AG04449 (cell line): Measurements from ENCODE around the gene ADGRL1.

ENCODE experiments used
- CTCF ChIA-PET: fragments of 350-600 bp; formaldehyde crosslinking; extraction: SDS; loops from one replicate; lab custom pipeline; 2021; ENCODE audit warnings: antibody characterized with exemption; lab: Yijun Ruan, JAX
- POLR2A ChIA-PET: fragments of 400-600, 350-600 bp; formaldehyde crosslinking; extraction: SDS; loops from one replicate; lab custom pipeline; 2020; ENCODE audit warnings: antibody characterized with exemption, inconsistent platforms; lab: Yijun Ruan, JAX
- DNase-seq: peaks from one replicate; pipeline ENCODE4 v3.0.0-alpha.2; 2010; ENCODE audit warnings: low read depth, low spot score
- H3K4me3 ChIP-seq: 2 replicates; pipeline ENCODE4 v1.5.1; 2011; ENCODE audit warnings: low read depth, mild to moderate bottlenecking, control low read depth, low read length
- CTCF ChIP-seq: IDR thresholded peaks from one replicate; pipeline ENCODE4 v1.5.1; 2011; ENCODE audit warnings: mild to moderate bottlenecking, moderate library complexity, low read length, control low read depth, inconsistent platforms; ENCODE audit not compliant: insufficient read depth; ENCODE audit errors: missing control alignments

ADGRL1 gene

GRCh38 chr19:14117668-14118164 lies 88.3 kb downstream of the ADGRL1 start, which contains the start of gene PRKACA:
PRKACA (minus strand) TSS chr19:14117762; CDS start chr19:14117547, 215 bp downstream.
- ChIA-PET POLR2A (interaction anchor here (0.6 to 1.0 kb wide), 2 partner anchors 26 to 276 kb away, joined by 3 read pairs; no protein-coding TSS in a partner anchor), CTCF (interaction anchor here (2.5 kb wide), 1 partner anchor 19 kb away, joined by 10 read pairs; the partner anchor contains the start of gene ASF1B)

GRCh38 chr19:14116918-14117578 lies 88.9 kb downstream of the ADGRL1 start:
- ChIA-PET CTCF (interaction anchor here (2.5 kb wide), 1 partner anchor 20 kb away, joined by 10 read pairs; the partner anchor contains the start of gene ASF1B), POLR2A (interaction anchor here (1.0 kb wide), 1 partner anchor 25 kb away, joined by 3 read pairs; no protein-coding TSS in a partner anchor)
- no peak for DNase-seq
- peak overlapping the region; percentile 76 for H3K4me3 ChIP-seq
- TF ChIP-seq CTCF = no peak

More at GRCh38 chr19:14117668-14118164, 88.3 kb downstream of the ADGRL1 start, which contains the start of gene PRKACA:
- DNase-seq = peak; percentile 84
- no peak for TF ChIP-seq CTCF
- peak within 1 kb of the TSS; percentile 76 for H3K4me3 ChIP-seq

- no peak for DNase-seq
- POLR2A ChIA-PET = no interaction called here
- no peak for TF ChIP-seq CTCF
- H3K4me3 ChIP-seq = peak overlapping the region; percentile 76
- CTCF ChIA-PET = interaction anchor here (0.9 to 3.9 kb wide), 5 partner anchors 17 to 25 kb away, joined by 3 to 28 read pairs (median 3); partner anchors contain the start of gene ASF1B
These were observed 89.4 kb downstream of the ADGRL1 start for GRCh38 chr19:14116525-14116917.

- H3K4me3 ChIP-seq = no peak overlapping the region; the same call in 1 of the 2 replicates
- DNase-seq = no peak
- POLR2A ChIA-PET = no interaction called here
- CTCF ChIA-PET = interaction anchor here (0.7 to 3.9 kb wide), 10 partner anchors 10 to 236 kb away, joined by 3 to 28 read pairs (median 3); partner anchors contain the start of genes ASF1B and MISP3
- no peak for TF ChIP-seq CTCF
These were observed 90.2 kb downstream of the ADGRL1 start for GRCh38 chr19:14115756-14116155.

- ChIA-PET POLR2A (no interaction called here), CTCF (interaction anchor here (0.7 to 3.9 kb wide), 13 partner anchors 9 to 242 kb away, joined by 3 to 28 read pairs (median 4); partner anchors contain the start of genes ASF1B and MISP3)
- DNase-seq = no peak
These were observed 91.1 kb downstream of the ADGRL1 start for GRCh38 chr19:14114854-14115253.

More at GRCh38 chr19:14114854-14115253, 91.1 kb downstream of the ADGRL1 start:
- peak; percentile 40 for TF ChIP-seq CTCF
- H3K4me3 ChIP-seq = no peak overlapping the region
